HL-60 (cell line): ENCODE results near the gene RELN.

Source experiments
- DNase-seq, 2 experiments: peaks; one replicate each; pipeline ENCODE4 v3.0.0-alpha.2; 2010 to 2020; ENCODE audit warnings: low read depth in 1 of 2, low spot score in 1 of 2
- H3K27ac ChIP-seq: fragments of 250-450 bp; sonication (Bioruptor Pico); replicated peaks from 2 replicates; pipeline ENCODE4 v1.5.1; 2020; ENCODE audit warnings: mild to moderate bottlenecking, moderate library complexity
- H3K27me3 ChIP-seq: fragments of 250-450 bp; sonication (Bioruptor Pico); 2 replicates; pipeline ENCODE4 v1.5.1; 2021; ENCODE audit warnings: mild to moderate bottlenecking, moderate library complexity; ENCODE audit not compliant: insufficient read depth, poor library complexity, severe bottlenecking
- H3K4me3 ChIP-seq: replicated peaks from 2 replicates; pipeline ENCODE4 v1.5.1; 2011; ENCODE audit warnings: mild to moderate bottlenecking, control low read depth, low read length; ENCODE audit not compliant: insufficient read depth
- CTCF ChIP-seq: IDR thresholded peaks from one replicate; pipeline ENCODE4 v1.5.1; 2011; ENCODE audit warnings: low read length, control low read depth, inconsistent platforms; ENCODE audit not compliant: insufficient read depth
- GABPA ChIP-seq: IDR thresholded peaks from 2 replicates; pipeline ENCODE4 v1.6.1; 2012; ENCODE audit warnings: low read depth
- POLR2AphosphoS5 ChIP-seq: IDR thresholded peaks from 2 replicates; pipeline ENCODE4 v1.6.1; 2012; ENCODE audit warnings: low read depth
- SPI1 ChIP-seq: IDR thresholded peaks from 2 replicates; pipeline ENCODE4 v1.6.1; 2012; ENCODE audit warnings: low read depth, mild to moderate bottlenecking, borderline replicate concordance
- TF ChIP-seq, protein P1 (sequence below): IDR thresholded peaks from 2 replicates; pipeline ENCODE4 v1.6.1; 2012; ENCODE audit warnings: low read depth; ENCODE audit not compliant: insufficient replicate concordance

RELN gene

DNA sequence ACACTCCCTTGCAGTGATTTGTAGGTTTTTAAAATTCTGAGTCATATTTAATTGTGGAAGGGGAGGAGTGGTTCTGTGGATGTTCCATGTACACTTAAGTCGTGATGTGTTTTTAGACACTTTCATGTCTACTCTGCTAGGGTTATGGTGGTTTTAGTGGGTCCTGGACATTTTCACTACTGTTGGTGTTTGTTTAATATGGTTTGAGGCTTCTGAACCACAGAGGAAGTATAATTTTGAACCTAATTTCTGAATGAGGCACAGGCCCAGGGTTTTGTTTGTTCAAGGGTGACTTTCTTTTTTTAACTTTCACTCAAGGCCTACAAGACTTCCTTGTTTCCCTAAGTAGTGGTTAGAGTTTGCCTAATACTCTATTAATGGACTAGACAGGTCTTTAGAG is 556.7 kb downstream of the RELN start:
- no peak for DNase-seq
- TF ChIP-seq CTCF (no peak), SPI1 (no peak), GABPA (no peak), POLR2AphosphoS5 (no peak)
- TF ChIP-seq, protein P1, sequence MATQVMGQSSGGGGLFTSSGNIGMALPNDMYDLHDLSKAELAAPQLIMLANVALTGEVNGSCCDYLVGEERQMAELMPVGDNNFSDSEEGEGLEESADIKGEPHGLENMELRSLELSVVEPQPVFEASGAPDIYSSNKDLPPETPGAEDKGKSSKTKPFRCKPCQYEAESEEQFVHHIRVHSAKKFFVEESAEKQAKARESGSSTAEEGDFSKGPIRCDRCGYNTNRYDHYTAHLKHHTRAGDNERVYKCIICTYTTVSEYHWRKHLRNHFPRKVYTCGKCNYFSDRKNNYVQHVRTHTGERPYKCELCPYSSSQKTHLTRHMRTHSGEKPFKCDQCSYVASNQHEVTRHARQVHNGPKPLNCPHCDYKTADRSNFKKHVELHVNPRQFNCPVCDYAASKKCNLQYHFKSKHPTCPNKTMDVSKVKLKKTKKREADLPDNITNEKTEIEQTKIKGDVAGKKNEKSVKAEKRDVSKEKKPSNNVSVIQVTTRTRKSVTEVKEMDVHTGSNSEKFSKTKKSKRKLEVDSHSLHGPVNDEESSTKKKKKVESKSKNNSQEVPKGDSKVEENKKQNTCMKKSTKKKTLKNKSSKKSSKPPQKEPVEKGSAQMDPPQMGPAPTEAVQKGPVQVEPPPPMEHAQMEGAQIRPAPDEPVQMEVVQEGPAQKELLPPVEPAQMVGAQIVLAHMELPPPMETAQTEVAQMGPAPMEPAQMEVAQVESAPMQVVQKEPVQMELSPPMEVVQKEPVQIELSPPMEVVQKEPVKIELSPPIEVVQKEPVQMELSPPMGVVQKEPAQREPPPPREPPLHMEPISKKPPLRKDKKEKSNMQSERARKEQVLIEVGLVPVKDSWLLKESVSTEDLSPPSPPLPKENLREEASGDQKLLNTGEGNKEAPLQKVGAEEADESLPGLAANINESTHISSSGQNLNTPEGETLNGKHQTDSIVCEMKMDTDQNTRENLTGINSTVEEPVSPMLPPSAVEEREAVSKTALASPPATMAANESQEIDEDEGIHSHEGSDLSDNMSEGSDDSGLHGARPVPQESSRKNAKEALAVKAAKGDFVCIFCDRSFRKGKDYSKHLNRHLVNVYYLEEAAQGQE, result no peak
- Histone ChIP-seq H3K27me3 (peaks cover 4% of the 10 kb centered on the region), H3K27ac (no peak overlapping the region), H3K4me3 (no peak overlapping the region)

- TF ChIP-seq GABPA (no peak), CTCF (no peak), SPI1 (no peak), POLR2AphosphoS5 (no peak)
- TF ChIP-seq, protein P1, result no peak
- no peaks in the 10 kb centered on the region for H3K27me3 ChIP-seq
- DNase-seq, result no peak
Observed at GRCh38 chr7:103425177-103425576, 564.3 kb downstream of the RELN start.

GRCh38 chr7:103423467-103424179 is 565.8 kb downstream of the RELN start:
- no peak overlapping the region for H3K4me3 ChIP-seq
- no peaks in the 10 kb centered on the region for H3K27me3 ChIP-seq
- no peak for TF ChIP-seq CTCF
- TF ChIP-seq POLR2AphosphoS5, result no peak
- TF ChIP-seq GABPA, result no peak
- TF ChIP-seq, protein P1, result no peak
- no peak for TF ChIP-seq SPI1
- DNase-seq, result no peak
- H3K27ac ChIP-seq, result no peak overlapping the region

More at GRCh38 chr7:103425177-103425576, 564.3 kb downstream of the RELN start:
- Histone ChIP-seq H3K4me3 (no peak overlapping the region), H3K27ac (no peak overlapping the region)
